Ovary (tissue), 9 donors: ENCODE measurements around the gene MARCHF2. TPM values are rescaled to one million over a fixed set of nuclear protein-coding genes. Genes with fewer than 3 reads are reported as not detected.

Source experiments
- DNase-seq, 5 donors: peaks; one replicate each; pipeline ENCODE4 v3.0.0-alpha.2; 2019 to 2020
- H3K27ac ChIP-seq, 2 donors: fragments of 200-600 bp; one replicate each; pipeline versions ENCODE4 v1.5.1 to v1.8.0; 2019 to 2022
- H3K27me3 ChIP-seq: fragments of 200-600 bp; one replicate; pipeline ENCODE4 v1.8.0; 2022
- H3K36me3 ChIP-seq: fragments of 200-600 bp; sonication (generic); one replicate; pipeline ENCODE4 v1.5.1; 2019
- H3K4me1 ChIP-seq: one replicate; pipeline ENCODE4 v1.8.1; 2013; ENCODE audit warnings: mild to moderate bottlenecking, moderate library complexity; ENCODE audit not compliant: insufficient read depth
- H3K4me3 ChIP-seq: fragments of 200-600 bp; sonication (generic); one replicate; pipeline ENCODE4 v1.5.1; 2017
- H3K9me3 ChIP-seq, 2 donors: fragments of 200-600 bp in 1 of 2; sonication (generic) in 1 of 2; one replicate each; pipeline versions ENCODE4 v1.5.1 to v1.8.1; 2013 to 2019; ENCODE audit warnings: mild to moderate bottlenecking in 1 of 2, moderate library complexity in 1 of 2
- CTCF ChIP-seq, 3 donors: fragments of 450-650 bp in 2 of 3; fragments of 200-600 bp in 1 of 3; IDR thresholded peaks; one replicate each; pipeline versions ENCODE4 v1.5.1 to v1.8.0; 2016 to 2022; ENCODE audit warnings: antibody characterized with exemption in 3 of 3, mild to moderate bottlenecking in 1 of 3
- EP300 ChIP-seq: sonication (generic); formaldehyde crosslinking; IDR thresholded peaks from one replicate; pipeline ENCODE4 v1.6.1; 2017; ENCODE audit warnings: antibody characterized with exemption
- POLR2A ChIP-seq: fragments of 450-650 bp; IDR thresholded peaks from one replicate; pipeline ENCODE4 v1.6.1; 2017; ENCODE audit warnings: antibody characterized with exemption, mild to moderate bottlenecking, moderate library complexity
- WGBS, 3 donors: extraction: QIAGEN DNeasy Blood & Tissue Kit in 1 of 3; methylation state at CpG; one replicate each; pipeline versions ENCODE4 v1.1.5 to v1.1.7; 2013 to 2017; 5-methylcytosine and 5-hydroxymethylcytosine counted together
- intact Hi-C, 4 donors: fragments of 100-400 bp; cut with DNase I; formaldehyde crosslinking; loops; one replicate each; pipeline versions ENCODE4 v1.11.0 to v1.15.1; 2022 to 2023
- polyA plus RNA-seq, 2 donors: library from polyadenylated mRNA; stranded (reverse); fragments of 200-250 nt in 1 of 2; fragments of 350-450 nt in 1 of 2; fragmentation: Illumina TruSeq in 1 of 2; extraction: RNeasy Lipid Tissue Mini Kit (QIAGEN cat#74804) in 1 of 2; gene quantifications; one replicate each; pipeline ENCODE4 v1.2.3, GENCODE V29; 2013 to 2014
- total RNA-seq, 7 donors: library from RNA; depleted of rRNA in 2 of 7; stranded (reverse); fragments of >200 nt in 2 of 7; fragmentation: NEBNext Ultra II Directional in 3 of 7; extraction: Animal tissue kit (Norgen Biotek cat#: 25700) in 3 of 7; gene quantifications; one replicate each; pipeline versions ENCODE4 v1.1.0 to v1.2.4, GENCODE V29; 2016 to 2023
- donor health status: DM: no; HTN: no; CAD: no; lungs with moderate emphysema.
- donor health status: DM: no; HTN: no; CAD: no.
- donor health status: Bipolar disorder and iron deficiency.
- donor health status: DM: yes; HTN: yes; CAD: no.
- donor health status: DM: no; HTN: no; CAD: no.
- donor health status: DM: yes; HTN: yes; CAD: no.

MARCHF2 gene
- total and polyA plus RNA-seq, 9 donors: 13.8 to 62.7 (median 24.7) TPM

GRCh38 chr19:8426283-8426682 lies 13.2 kb downstream of the MARCHF2 start:
- no peaks in the 10 kb centered on the region for H3K9me3 ChIP-seq
- peaks cover 4% of the 10 kb centered on the region for H3K4me1 ChIP-seq
- no peaks in the 10 kb centered on the region for H3K27me3 ChIP-seq
- no peak overlapping the region for H3K4me3 ChIP-seq
- DNase-seq: no peak
- TF ChIP-seq POLR2A (no peak), EP300 (no peak), CTCF (IDR thresholded peaks at IDR 0.05) (no peak)
- no peak overlapping the region for H3K27ac ChIP-seq
- WGBS, 3 donors: 90 to 92% (median 91%) methylated on average over 7 of the region's 7 CpGs
- intact Hi-C loops: loop anchor here in 1 of 4 donors (10.0 kb wide), 1 partner anchor 69 kb away; no protein-coding TSS in a partner anchor
- no peaks in the 10 kb centered on the region for H3K36me3 ChIP-seq

- no peaks in the 10 kb centered on the region for H3K27me3 ChIP-seq
- intact Hi-C loops: loop anchor here in 1 of 4 donors (10.0 kb wide), 1 partner anchor 66 kb away; no protein-coding TSS in a partner anchor
- DNase-seq: no peak
- no peaks in the 10 kb centered on the region for H3K36me3 ChIP-seq
- H3K27ac ChIP-seq: no peak overlapping the region
- TF ChIP-seq EP300 (no peak), POLR2A (no peak), CTCF (IDR thresholded peaks at IDR 0.05) (no peak)
- H3K4me3 ChIP-seq: no peak overlapping the region
- no peaks in the 10 kb centered on the region for H3K4me1 ChIP-seq
- no peaks in the 10 kb centered on the region for H3K9me3 ChIP-seq
- 88 to 91% (median 91%) methylated on average over 6 of the region's 6 CpGs for WGBS, 3 donors
Measured at GRCh38 chr19:8429044-8429443, 15.9 kb downstream of the MARCHF2 start.

- no peaks in the 10 kb centered on the region for H3K4me1 ChIP-seq
- no peak for DNase-seq
- H3K27me3 ChIP-seq: no peaks in the 10 kb centered on the region
- no peak overlapping the region for H3K4me3 ChIP-seq
- H3K9me3 ChIP-seq: no peaks in the 10 kb centered on the region
- intact Hi-C loops: loop anchor here in 1 of 4 donors (10.0 kb wide), 1 partner anchor 65 kb away; no protein-coding TSS in a partner anchor
- TF ChIP-seq EP300 (no peak), CTCF (IDR thresholded peaks at IDR 0.05) (no peak), POLR2A (no peak)
- no peaks in the 10 kb centered on the region for H3K36me3 ChIP-seq
- WGBS, 3 donors: 95 to 97% (median 95%) methylated on average over 6 of the region's 6 CpGs
- no peak overlapping the region for H3K27ac ChIP-seq
Measured at GRCh38 chr19:8429826-8430225, 16.7 kb downstream of the MARCHF2 start.

GRCh38 chr19:8430650-8431049 lies 17.5 kb downstream of the MARCHF2 start:
- no peaks in the 10 kb centered on the region for H3K9me3 ChIP-seq
- intact Hi-C loops: no loop called here

More at GRCh38 chr19:8430650-8431049, 17.5 kb downstream of the MARCHF2 start:
- 87 to 90% (median 88%) methylated on average over 20 of the region's 20 CpGs for WGBS, 3 donors
- no peak for DNase-seq
- no peaks in the 10 kb centered on the region for H3K4me1 ChIP-seq
- no peak overlapping the region for H3K4me3 ChIP-seq
- H3K36me3 ChIP-seq: no peaks in the 10 kb centered on the region
- H3K27me3 ChIP-seq: no peaks in the 10 kb centered on the region
- H3K27ac ChIP-seq: no peak overlapping the region
- TF ChIP-seq EP300 (no peak), CTCF (IDR thresholded peaks at IDR 0.05) (no peak), POLR2A (no peak)
